GM12878 (cell line): ENCODE measurements around the gene LIMD2. TPM values are rescaled to one million over a fixed set of nuclear protein-coding genes. Genes with fewer than 3 reads are reported as not detected.
A peak's percentile ranks its signal among the peaks of the same experiment; 100 is the strongest.

ENCODE experiments used
- EGR1 ChIP-seq, 2 experiments: IDR thresholded peaks; 1 replicate in 1 of 2; 2 replicates in 1 of 2; pipeline ENCODE4 v1.6.1; 2011 to 2012; ENCODE audit warnings: low read depth in 2 of 2, low read length in 2 of 2, borderline replicate concordance in 1 of 2, mild to moderate bottlenecking in 1 of 2, moderate library complexity in 1 of 2
- ESRRA ChIP-seq: IDR thresholded peaks from 2 replicates; pipeline ENCODE4 v1.6.1; 2012; ENCODE audit warnings: mild to moderate bottlenecking, low read length, improper control_type of control experiment
- ZNF24 ChIP-seq: fragments of 450-650 bp; IDR thresholded peaks from 2 replicates; pipeline ENCODE4 v1.6.1; 2017; ENCODE audit warnings: antibody characterized with exemption, mild to moderate bottlenecking
- polyA plus RNA-seq, 11 experiments: library from polyadenylated mRNA; depleted of rRNA in 4 of 11; unstranded in 6 of 11; stranded (reverse) in 5 of 11; fragments of >200 nt; fragmentation: Nextera tagmentation in 4 of 11; fragmentation: Illumina TruSeq in 1 of 11; extraction: Ambion mirVana in 4 of 11; extraction: Trizol in 1 of 11; gene quantifications; 1 replicate in 1 of 11; 2 replicates in 10 of 11; pipeline versions ENCODE4 v1.2.1 to v1.2.3, GENCODE V29; 2011 to 2016; ENCODE audit warnings: inconsistent platforms in 2 of 11, missing spikeins in 2 of 11, low read depth in 1 of 11
- total RNA-seq, 4 experiments: library from RNA; depleted of rRNA in 3 of 4; stranded (reverse); fragments of >200 nt in 3 of 4; fragmentation: Illumina TruSeq in 1 of 4; extraction: Trizol in 1 of 4; gene quantifications; 2 replicates each; pipeline versions ENCODE4 v1.2.1 to v1.2.3, GENCODE V29; 2013 to 2021
- TF ChIP-seq, protein P1 (sequence below): fragments of 450-650 bp; IDR thresholded peaks from 2 replicates; pipeline ENCODE4 v1.6.1; 2017; ENCODE audit warnings: mild to moderate bottlenecking, moderate library complexity

Gene LIMD2
- total and polyA plus RNA-seq, 10 of the 15 experiments (the other 5 are each of a cell fraction or from before 2014, with no cell fraction given): 1.1 to 339 (median 181) TPM

- TF ChIP-seq, protein P1, sequence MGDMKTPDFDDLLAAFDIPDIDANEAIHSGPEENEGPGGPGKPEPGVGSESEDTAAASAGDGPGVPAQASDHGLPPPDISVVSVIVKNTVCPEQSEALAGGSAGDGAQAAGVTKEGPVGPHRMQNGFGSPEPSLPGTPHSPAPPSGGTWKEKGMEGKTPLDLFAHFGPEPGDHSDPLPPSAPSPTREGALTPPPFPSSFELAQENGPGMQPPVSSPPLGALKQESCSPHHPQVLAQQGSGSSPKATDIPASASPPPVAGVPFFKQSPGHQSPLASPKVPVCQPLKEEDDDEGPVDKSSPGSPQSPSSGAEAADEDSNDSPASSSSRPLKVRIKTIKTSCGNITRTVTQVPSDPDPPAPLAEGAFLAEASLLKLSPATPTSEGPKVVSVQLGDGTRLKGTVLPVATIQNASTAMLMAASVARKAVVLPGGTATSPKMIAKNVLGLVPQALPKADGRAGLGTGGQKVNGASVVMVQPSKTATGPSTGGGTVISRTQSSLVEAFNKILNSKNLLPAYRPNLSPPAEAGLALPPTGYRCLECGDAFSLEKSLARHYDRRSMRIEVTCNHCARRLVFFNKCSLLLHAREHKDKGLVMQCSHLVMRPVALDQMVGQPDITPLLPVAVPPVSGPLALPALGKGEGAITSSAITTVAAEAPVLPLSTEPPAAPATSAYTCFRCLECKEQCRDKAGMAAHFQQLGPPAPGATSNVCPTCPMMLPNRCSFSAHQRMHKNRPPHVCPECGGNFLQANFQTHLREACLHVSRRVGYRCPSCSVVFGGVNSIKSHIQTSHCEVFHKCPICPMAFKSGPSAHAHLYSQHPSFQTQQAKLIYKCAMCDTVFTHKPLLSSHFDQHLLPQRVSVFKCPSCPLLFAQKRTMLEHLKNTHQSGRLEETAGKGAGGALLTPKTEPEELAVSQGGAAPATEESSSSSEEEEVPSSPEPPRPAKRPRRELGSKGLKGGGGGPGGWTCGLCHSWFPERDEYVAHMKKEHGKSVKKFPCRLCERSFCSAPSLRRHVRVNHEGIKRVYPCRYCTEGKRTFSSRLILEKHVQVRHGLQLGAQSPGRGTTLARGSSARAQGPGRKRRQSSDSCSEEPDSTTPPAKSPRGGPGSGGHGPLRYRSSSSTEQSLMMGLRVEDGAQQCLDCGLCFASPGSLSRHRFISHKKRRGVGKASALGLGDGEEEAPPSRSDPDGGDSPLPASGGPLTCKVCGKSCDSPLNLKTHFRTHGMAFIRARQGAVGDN: peak; percentile 72; the same call in 1 of the 2 replicates
- TF ChIP-seq ZNF24 (no peak), EGR1 (IDR thresholded peaks at IDR 0.05; ENCODE audit: borderline replicate concordance in 1 of 2, low read depth in 2 of 2, low read length in 2 of 2) (0 out of 3 replicates have a peak, but pooled peaks of 1 of the 2 experiments have one; percentile 6), ESRRA (no peak)
Observed at GRCh38 chr17:63694950-63695773, 4.8 kb downstream of the LIMD2 start (continued).
